ENCODE results near the gene HMG20B.

DNA sequence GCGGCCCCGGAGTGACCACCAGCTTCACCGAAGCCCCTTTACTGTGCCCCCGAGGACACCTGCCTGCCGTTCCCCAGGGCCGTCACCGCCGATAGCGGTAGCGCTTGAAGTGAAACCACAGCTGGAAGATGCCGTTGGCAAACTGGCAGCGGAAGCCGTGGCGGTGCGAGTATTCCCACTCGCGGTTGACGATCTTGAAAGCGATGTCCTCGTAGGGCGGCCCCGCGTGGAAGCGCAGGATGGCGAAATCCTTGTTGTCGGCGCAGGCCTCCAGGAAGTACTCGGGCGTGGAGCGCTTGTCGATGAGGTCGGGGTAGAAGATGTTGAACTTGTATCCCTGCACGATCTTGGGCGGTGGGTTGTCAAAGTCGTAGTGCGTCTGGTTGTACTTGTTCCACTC lies 39.1 kb downstream of the HMG20B start:
- TF ChIP-seq, protein P1, sequence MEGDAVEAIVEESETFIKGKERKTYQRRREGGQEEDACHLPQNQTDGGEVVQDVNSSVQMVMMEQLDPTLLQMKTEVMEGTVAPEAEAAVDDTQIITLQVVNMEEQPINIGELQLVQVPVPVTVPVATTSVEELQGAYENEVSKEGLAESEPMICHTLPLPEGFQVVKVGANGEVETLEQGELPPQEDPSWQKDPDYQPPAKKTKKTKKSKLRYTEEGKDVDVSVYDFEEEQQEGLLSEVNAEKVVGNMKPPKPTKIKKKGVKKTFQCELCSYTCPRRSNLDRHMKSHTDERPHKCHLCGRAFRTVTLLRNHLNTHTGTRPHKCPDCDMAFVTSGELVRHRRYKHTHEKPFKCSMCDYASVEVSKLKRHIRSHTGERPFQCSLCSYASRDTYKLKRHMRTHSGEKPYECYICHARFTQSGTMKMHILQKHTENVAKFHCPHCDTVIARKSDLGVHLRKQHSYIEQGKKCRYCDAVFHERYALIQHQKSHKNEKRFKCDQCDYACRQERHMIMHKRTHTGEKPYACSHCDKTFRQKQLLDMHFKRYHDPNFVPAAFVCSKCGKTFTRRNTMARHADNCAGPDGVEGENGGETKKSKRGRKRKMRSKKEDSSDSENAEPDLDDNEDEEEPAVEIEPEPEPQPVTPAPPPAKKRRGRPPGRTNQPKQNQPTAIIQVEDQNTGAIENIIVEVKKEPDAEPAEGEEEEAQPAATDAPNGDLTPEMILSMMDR (IDR thresholded peaks at IDR 0.05), result no peak
- no peak for TF ChIP-seq POLR2AphosphoS5 (IDR thresholded peaks at IDR 0.05)

All from stomach (tissue), 4 donors.